ENCODE results near the gene TBL2.
"Not testable (repeated sequence)": the region's sequence is repeated elsewhere in the genome, so short reads cannot be mapped to it uniquely, and the experiment has no call there.

Gene TBL2

GRCh38 chr7:73585196-73585595 lies 6.8 kb upstream of the TBL2 start:
- Histone ChIP-seq H3K9me3 (replicated peaks; ENCODE audit: insufficient read depth, low read length) (no peaks in the 10 kb centered on the region), H3K36me3 (replicated peaks; ENCODE audit: insufficient read depth, low read length) (no peaks in the 10 kb centered on the region), H3K79me2 (ENCODE audit: low read length) (no peaks in the 10 kb centered on the region), H3K27me3 (replicated peaks; ENCODE audit: insufficient read depth, low read length) (no peaks in the 10 kb centered on the region), H4K20me1 (ENCODE audit: insufficient read depth, low read length) (no peaks in the 10 kb centered on the region), H3K27ac (ENCODE audit: low read length) (no peak overlapping the region), H2AFZ (ENCODE audit: low read length) (no peak overlapping the region), H3K4me2 (ENCODE audit: low read depth, low read length) (no peak overlapping the region), H3K9ac (ENCODE audit: low read length) (no peak overlapping the region), H3F3A (ENCODE audit: insufficient read depth, low read length) (no peaks in the 10 kb centered on the region), H3K9me2 (replicated peaks; ENCODE audit: insufficient read depth, low read length) (no peaks in the 10 kb centered on the region), H3K4me3 (ENCODE audit: low read length) (no peak overlapping the region), H3K4me1 (ENCODE audit: low read length) (no peaks in the 10 kb centered on the region)
- DNase-seq, result no peak
- no peak for TF ChIP-seq EZH2 (optimal IDR thresholded peaks at IDR 0.05; ENCODE audit: low read depth, low read length)
- TF ChIP-seq EZH2phosphoT487 (IDR thresholded peaks at IDR 0.05; ENCODE audit: low read length), result no peak
- no peak for TF ChIP-seq CTCF (IDR thresholded peaks at IDR 0.05; ENCODE audit: low read length)

- no peak overlapping the region for H3K27ac ChIP-seq (ENCODE audit: low read length)
- H3K4me2 ChIP-seq (ENCODE audit: low read depth, low read length), result no peak overlapping the region
- no peak overlapping the region for H3K4me3 ChIP-seq (ENCODE audit: low read length)
- peaks cover 4% of the 10 kb centered on the region; the same call in 1 of the 2 replicates for H3F3A ChIP-seq (ENCODE audit: insufficient read depth, low read length)
- no peak for TF ChIP-seq CTCF (IDR thresholded peaks at IDR 0.05; ENCODE audit: low read length)
- no peak for TF ChIP-seq EZH2 (optimal IDR thresholded peaks at IDR 0.05; ENCODE audit: low read depth, low read length)
- no peak for TF ChIP-seq EZH2phosphoT487 (IDR thresholded peaks at IDR 0.05; ENCODE audit: low read length)
- H3K36me3 ChIP-seq (replicated peaks; ENCODE audit: insufficient read depth, low read length), result no peaks in the 10 kb centered on the region
- no peaks in the 10 kb centered on the region for H3K27me3 ChIP-seq (replicated peaks; ENCODE audit: insufficient read depth, low read length)
- H3K79me2 ChIP-seq (ENCODE audit: low read length), result peaks cover 7% of the 10 kb centered on the region
- H3K9me2 ChIP-seq (replicated peaks; ENCODE audit: insufficient read depth, low read length), result no peaks in the 10 kb centered on the region
- no peak for DNase-seq
- no peak overlapping the region for H3K9ac ChIP-seq (ENCODE audit: low read length)
- no peak overlapping the region for H2AFZ ChIP-seq (ENCODE audit: low read length)
- 0 out of 2 replicates have a peak, but pooled peaks cover 3% of the 10 kb centered on the region for H3K4me1 ChIP-seq (ENCODE audit: low read length)
- H4K20me1 ChIP-seq (ENCODE audit: insufficient read depth, low read length), result no peaks in the 10 kb centered on the region
- H3K9me3 ChIP-seq (replicated peaks; ENCODE audit: insufficient read depth, low read length), result no peaks in the 10 kb centered on the region
Observed at GRCh38 chr7:73582664-73583202, 4.4 kb upstream of the TBL2 start.

GRCh38 chr7:73581006-73581405 lies 2.6 kb upstream of the TBL2 start:
- not testable (repeated sequence) for H3K9me2 ChIP-seq (replicated peaks; ENCODE audit: insufficient read depth, low read length); H3F3A ChIP-seq (ENCODE audit: insufficient read depth, low read length); H3K9me3 ChIP-seq (replicated peaks; ENCODE audit: insufficient read depth, low read length); H3K27me3 ChIP-seq (replicated peaks; ENCODE audit: insufficient read depth, low read length); H3K27ac ChIP-seq (ENCODE audit: low read length); H3K9ac ChIP-seq (ENCODE audit: low read length); H3K4me3 ChIP-seq (ENCODE audit: low read length); DNase-seq; H3K36me3 ChIP-seq (replicated peaks; ENCODE audit: insufficient read depth, low read length); H3K4me2 ChIP-seq (ENCODE audit: low read depth, low read length); H3K4me1 ChIP-seq (ENCODE audit: low read length); H2AFZ ChIP-seq (ENCODE audit: low read length); H4K20me1 ChIP-seq (ENCODE audit: insufficient read depth, low read length)
- peaks cover 24% of the 10 kb centered on the region for H3K79me2 ChIP-seq (ENCODE audit: low read length)

GRCh38 chr7:73577627-73578341 lies 595 bp downstream of the TBL2 start:
- peak; percentile 35 for DNase-seq
- Histone ChIP-seq H2AFZ (ENCODE audit: low read length) (peak overlapping the region; percentile 41), H3K4me2 (ENCODE audit: low read depth, low read length) (peak overlapping the region; percentile 96), H3K36me3 (replicated peaks; ENCODE audit: insufficient read depth, low read length) (0 out of 2 replicates have a peak, but pooled peaks cover 10% of the 10 kb centered on the region), H4K20me1 (ENCODE audit: insufficient read depth, low read length) (no peaks in the 10 kb centered on the region), H3K9ac (ENCODE audit: low read length) (peak overlapping the region; percentile 94), H3K4me3 (ENCODE audit: low read length) (peak overlapping the region; percentile 92), H3K9me3 (replicated peaks; ENCODE audit: insufficient read depth, low read length) (no peaks in the 10 kb centered on the region), H3K27ac (ENCODE audit: low read length) (peak overlapping the region; percentile 50; the same call in 1 of the 2 replicates), H3K9me2 (replicated peaks; ENCODE audit: insufficient read depth, low read length) (no peaks in the 10 kb centered on the region), H3K4me1 (ENCODE audit: low read length) (0 out of 2 replicates have a peak, but pooled peaks cover 3% of the 10 kb centered on the region), H3F3A (ENCODE audit: insufficient read depth, low read length) (peaks cover 4% of the 10 kb centered on the region; the same call in 1 of the 2 replicates), H3K27me3 (replicated peaks; ENCODE audit: insufficient read depth, low read length) (no peaks in the 10 kb centered on the region), H3K79me2 (ENCODE audit: low read length) (peaks cover 42% of the 10 kb centered on the region)
- TF ChIP-seq CTCF (IDR thresholded peaks at IDR 0.05; ENCODE audit: low read length) (no peak), EZH2 (optimal IDR thresholded peaks at IDR 0.05; ENCODE audit: low read depth, low read length) (no peak), EZH2phosphoT487 (IDR thresholded peaks at IDR 0.05; ENCODE audit: low read length) (no peak)

All from MM.1S (cell line).